ENCODE results near the gene ANLN.
A peak's percentile ranks its signal among the peaks of the same experiment; 100 is the strongest.

ANLN gene

DNA sequence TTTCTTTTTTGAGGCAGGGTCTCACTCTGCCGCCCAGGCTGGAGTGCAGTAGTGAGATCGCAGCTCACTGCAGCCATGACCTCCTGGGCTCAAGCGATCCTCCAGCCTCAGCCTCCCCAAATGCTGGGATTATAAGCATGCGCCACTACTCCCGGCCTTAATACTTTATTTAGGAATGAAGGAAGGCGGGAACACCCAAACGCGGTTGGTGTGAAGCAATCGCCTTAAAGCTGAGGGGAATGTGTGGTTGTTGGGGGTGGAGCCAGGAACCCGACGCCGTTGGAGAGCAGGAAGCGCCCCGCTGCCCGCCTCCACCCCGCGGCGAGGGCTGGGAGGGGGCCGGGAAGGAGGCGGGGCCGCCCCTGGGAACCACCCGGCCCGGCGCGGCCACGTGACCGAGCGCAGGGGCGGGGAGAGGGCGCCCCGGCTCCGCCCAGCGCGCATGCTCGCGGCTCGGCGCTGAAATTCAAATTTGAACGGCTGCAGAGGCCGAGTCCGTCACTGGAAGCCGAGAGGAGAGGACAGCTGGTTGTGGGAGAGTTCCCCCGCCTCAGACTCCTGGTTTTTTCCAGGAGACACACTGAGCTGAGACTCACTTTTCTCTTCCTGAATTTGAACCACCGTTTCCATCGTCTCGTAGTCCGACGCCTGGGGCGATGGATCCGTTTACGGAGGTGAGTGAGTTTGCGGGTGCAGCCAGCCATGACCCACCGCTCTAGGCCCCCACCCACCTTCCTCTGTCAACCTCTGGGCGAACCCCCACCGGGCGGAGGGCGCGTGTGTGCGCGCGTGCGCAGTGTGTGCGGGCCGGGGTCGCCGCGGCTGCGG, at the start of gene ANLN (continued):
- TF ChIP-seq AEBP2 (tag by site-specific recombination; IDR thresholded peaks at IDR 0.05; ENCODE audit: borderline replicate concordance) (no peak), ZBTB49 (tag by site-specific recombination; IDR thresholded peaks at IDR 0.05; ENCODE audit: low read depth) (no peak), PRDM10 (tag by site-specific recombination; IDR thresholded peaks at IDR 0.05) (no peak), ZNF501 (tag by site-specific recombination; IDR thresholded peaks at IDR 0.05) (peak; percentile 72), ZNF530 (tag by site-specific recombination; IDR thresholded peaks at IDR 0.05; ENCODE audit: low read depth) (no peak), ZNF292 (tag by site-specific recombination; IDR thresholded peaks at IDR 0.05; ENCODE audit: borderline replicate concordance, low read depth) (no peak), ZNF645 (tag by site-specific recombination; IDR thresholded peaks at IDR 0.05) (no peak), ZNF138 (tag by site-specific recombination; IDR thresholded peaks at IDR 0.05; ENCODE audit: borderline replicate concordance) (no peak), ZNF830 (tag by site-specific recombination; IDR thresholded peaks at IDR 0.05; ENCODE audit: low read depth) (no peak), ZNF239 (tag by site-specific recombination; IDR thresholded peaks at IDR 0.05) (no peak), ZBTB10 (tag by site-specific recombination; IDR thresholded peaks at IDR 0.05) (no peak; the same call in 1 of the 2 replicates), ZNF416 (tag by site-specific recombination; IDR thresholded peaks at IDR 0.05) (no peak), ZNF248 (tag by site-specific recombination; IDR thresholded peaks at IDR 0.05) (no peak), YY1 (tag by site-specific recombination; IDR thresholded peaks at IDR 0.05) (no peak), ZSCAN30 (tag by site-specific recombination; IDR thresholded peaks at IDR 0.05) (no peak), KLF10 (tag by site-specific recombination; IDR thresholded peaks at IDR 0.05) (peak; percentile 95), GLI4 (tag by site-specific recombination; IDR thresholded peaks at IDR 0.05) (no peak), ZNF621 (tag by site-specific recombination; IDR thresholded peaks at IDR 0.05) (no peak), ZNF132 (tag by site-specific recombination; IDR thresholded peaks at IDR 0.05; ENCODE audit: borderline replicate concordance) (no peak), KLF8 (tag by site-specific recombination; IDR thresholded peaks at IDR 0.05) (peak; percentile 29; the same call in 1 of the 2 replicates), ZNF2 (tag by site-specific recombination; IDR thresholded peaks at IDR 0.05) (no peak; the same call in 1 of the 2 replicates), ZBTB20 (tag by site-specific recombination; IDR thresholded peaks at IDR 0.05) (no peak), ZNF792 (tag by site-specific recombination; IDR thresholded peaks at IDR 0.05) (0 out of 2 replicates have a peak, but pooled peaks have one; percentile 12), ZNF596 (tag by site-specific recombination; IDR thresholded peaks at IDR 0.05) (0 out of 2 replicates have a peak, but pooled peaks have one; percentile 4), ZNF19 (tag by site-specific recombination; IDR thresholded peaks at IDR 0.05; ENCODE audit: low read depth) (no peak), ZFP41 (tag by site-specific recombination; IDR thresholded peaks at IDR 0.05; ENCODE audit: borderline replicate concordance) (no peak)
- TF ChIP-seq, protein P1, sequence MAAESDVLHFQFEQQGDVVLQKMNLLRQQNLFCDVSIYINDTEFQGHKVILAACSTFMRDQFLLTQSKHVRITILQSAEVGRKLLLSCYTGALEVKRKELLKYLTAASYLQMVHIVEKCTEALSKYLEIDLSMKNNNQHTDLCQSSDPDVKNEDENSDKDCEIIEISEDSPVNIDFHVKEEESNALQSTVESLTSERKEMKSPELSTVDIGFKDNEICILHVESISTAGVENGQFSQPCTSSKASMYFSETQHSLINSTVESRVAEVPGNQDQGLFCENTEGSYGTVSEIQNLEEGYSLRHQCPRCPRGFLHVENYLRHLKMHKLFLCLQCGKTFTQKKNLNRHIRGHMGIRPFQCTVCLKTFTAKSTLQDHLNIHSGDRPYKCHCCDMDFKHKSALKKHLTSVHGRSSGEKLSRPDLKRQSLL (tag by site-specific recombination; IDR thresholded peaks at IDR 0.05): no peak

Data from HEK293 (cell line).